Measurements from ENCODE around the gene SLIT3. TPM values are rescaled to one million over a fixed set of nuclear protein-coding genes. Genes with fewer than 3 reads are reported as not detected.

The SLIT3 gene
- total RNA-seq, 1 experiment from 2014 or later = 0.92 TPM

- Histone ChIP-seq H2BK15ac (ENCODE audit: low read depth, low read length) (no peak overlapping the region), H3K4me2 (ENCODE audit: insufficient read depth, insufficient read length, low read length) (no peak overlapping the region), H3K4me1 (ENCODE audit: insufficient read depth, low read length) (no peaks in the 10 kb centered on the region), H3K79me2 (ENCODE audit: insufficient read depth, low read length) (no peaks in the 10 kb centered on the region), H3K9me3 (ENCODE audit: control insufficient read depth, low read depth, low read length) (no peaks in the 10 kb centered on the region), H2BK20ac (ENCODE audit: low read depth, low read length, poor library complexity, severe bottlenecking) (no peak overlapping the region), H4K91ac (ENCODE audit: insufficient read length, low read depth, low read length) (no peak overlapping the region), H3T11ph (ENCODE audit: low read length) (no peak overlapping the region), H4K5ac (ENCODE audit: insufficient read length, low read depth, low read length) (no peak overlapping the region), H3K79me1 (ENCODE audit: insufficient read depth, low read depth, low read length, poor library complexity, severe bottlenecking) (no peaks in the 10 kb centered on the region), H4K20me1 (ENCODE audit: control insufficient read depth, insufficient read depth, insufficient read length) (no peaks in the 10 kb centered on the region), H2BK12ac (ENCODE audit: insufficient read length, low read depth, low read length) (no peak overlapping the region), H3K4ac (ENCODE audit: low read depth, low read length) (no peak overlapping the region), H3K27me3 (ENCODE audit: insufficient read depth, low read length) (no peaks in the 10 kb centered on the region), H4K8ac (replicated peaks; ENCODE audit: insufficient read length, low read depth, low read length) (no peak overlapping the region), H3K14ac (ENCODE audit: insufficient read depth, low read length) (no peak overlapping the region), H2AK5ac (ENCODE audit: insufficient read length, low read length) (no peak overlapping the region), H3K27ac (ENCODE audit: insufficient read length, low read depth, low read length) (no peak overlapping the region), H3K56ac (ENCODE audit: insufficient read length, low read depth, low read length) (no peak overlapping the region), H2BK120ac (ENCODE audit: low read depth, low read length, poor library complexity, severe bottlenecking) (no peak overlapping the region), H3K23me2 (ENCODE audit: insufficient read length, low read depth, low read length, poor library complexity, severe bottlenecking) (no peaks in the 10 kb centered on the region), H2AFZ (ENCODE audit: low read length) (no peak overlapping the region), H2BK5ac (ENCODE audit: insufficient read length, low read length) (no peak overlapping the region), H3K23ac (ENCODE audit: insufficient read length, low read depth, low read length) (no peak overlapping the region), H3K9ac (ENCODE audit: extremely low read depth, insufficient read length, low read length) (no peak overlapping the region), H3K18ac (ENCODE audit: insufficient read length, low read depth, low read length) (no peak overlapping the region)
- Mint-ChIP-seq H3K27me3 (ENCODE audit: low read depth) (peaks cover 3% of the 10 kb centered on the region), H3K4me3 (no peak overlapping the region), H3K9me3 (no peaks in the 10 kb centered on the region; a peak in 1 of 5 replicates), H3K27ac (no peak overlapping the region), H3K4me1 (0 out of 4 replicates have a peak, but pooled peaks cover 0 to 4% of the 10 kb centered on the region in 2 experiments), H3K36me3 (ENCODE audit: insufficient read depth in 1 of 3, low read depth in 3 of 3) (no peaks in the 10 kb centered on the region)
- WGBS (ENCODE audit: extremely low coverage, insufficient read length, low lambda C conversion rate) = no CpG with 5 or more reads among the region's 2 CpGs
- no peak for TF ChIP-seq CTCF (conservative IDR thresholded peaks at IDR 0.05)
- no peak for DNase-seq
These were observed 687.5 kb downstream of the SLIT3 start for GRCh38 chr5:168613396-168613795.
